ENCODE measurements around the gene PEX3. TPM values are rescaled to one million over a fixed set of nuclear protein-coding genes. Genes with fewer than 3 reads are reported as not detected.

Gene PEX3
- total and polyA plus RNA-seq, 9 donors: 12.2 to 21.9 (median 13.9) TPM

DNA sequence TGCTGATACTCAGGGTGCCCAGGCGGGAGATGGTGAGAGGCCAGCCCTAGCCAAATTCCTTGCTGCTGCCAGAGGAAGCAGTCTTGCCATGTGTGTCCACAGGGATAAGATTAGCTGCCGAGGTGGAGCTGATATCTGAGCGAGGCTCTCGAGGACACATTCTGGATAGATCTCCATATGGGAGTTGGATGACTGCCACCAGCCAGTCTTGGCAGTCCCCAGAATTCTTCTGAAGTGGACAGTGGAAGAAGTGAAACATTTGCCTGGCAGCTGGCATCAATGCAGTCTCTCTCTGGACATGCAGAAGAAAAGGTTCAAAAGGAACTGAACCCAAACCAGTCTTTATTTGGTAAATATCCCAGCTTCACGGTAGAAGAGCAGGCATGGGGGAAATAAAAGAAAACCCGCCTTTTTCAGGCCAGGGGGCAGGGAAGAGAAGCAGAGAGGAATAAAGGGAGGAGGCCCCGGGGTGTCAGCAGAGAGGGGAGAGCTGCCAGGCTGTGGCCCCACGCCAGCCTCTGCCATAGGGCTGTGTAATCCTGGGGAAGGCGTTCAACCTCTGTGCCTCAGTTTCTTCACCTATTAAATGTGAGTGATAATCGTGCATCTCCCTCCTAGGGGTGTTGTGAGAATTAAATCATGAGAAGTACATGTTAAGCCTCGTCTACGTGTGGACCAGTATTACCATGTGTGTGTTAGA is 64.6 kb downstream of the PEX3 start:
- H3K27ac ChIP-seq (ENCODE audit: low read length): peak overlapping the region; percentile 68
- DNase-seq: peak; percentile 82
- H3K27me3 ChIP-seq (ENCODE audit: control insufficient read depth, insufficient read depth, low read length): peaks cover 2% of the 10 kb centered on the region
- peaks cover 26% of the 10 kb centered on the region for H3K4me1 ChIP-seq (ENCODE audit: control insufficient read depth, insufficient read depth, low read length)
- H3K36me3 ChIP-seq (ENCODE audit: control insufficient read depth, insufficient read depth, low read length): no peaks in the 10 kb centered on the region
- 48% methylated on average over 7 of the region's 12 CpGs for WGBS (ENCODE audit: insufficient coverage)
- H3K4me3 ChIP-seq (ENCODE audit: low read length): no peak overlapping the region
- no peaks in the 10 kb centered on the region for H3K9me3 ChIP-seq (replicated peaks; ENCODE audit: control insufficient read depth, low read depth, low read length)

DNA sequence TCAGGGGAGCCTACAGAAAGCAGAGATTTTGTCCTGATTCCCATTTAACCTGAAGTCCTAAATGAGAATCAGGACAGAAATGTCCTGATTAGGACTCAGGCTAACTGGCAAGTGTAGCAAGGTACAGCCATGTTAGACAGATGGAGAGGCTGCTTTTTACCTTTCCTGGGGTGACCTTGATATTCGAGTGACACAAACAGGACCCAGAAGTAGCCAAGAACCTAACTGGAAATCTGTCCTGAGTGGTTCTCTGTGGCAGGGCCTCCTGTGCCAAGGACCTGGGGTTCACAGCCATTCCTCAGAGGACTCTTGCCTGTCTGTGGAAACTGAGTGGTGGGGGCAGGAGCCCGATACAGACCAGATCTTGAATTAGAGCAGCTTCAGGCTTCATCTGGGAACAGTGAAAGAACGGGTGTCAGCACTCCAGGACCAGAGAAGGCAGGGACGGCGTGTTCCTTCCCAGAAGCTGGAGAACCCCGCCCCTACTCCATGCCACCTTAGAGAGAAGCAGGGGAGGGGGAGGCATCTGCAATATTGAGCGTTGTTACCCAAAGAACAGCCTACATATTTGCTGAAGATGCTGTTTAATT is 65.3 kb downstream of the PEX3 start:
- H3K9me3 ChIP-seq (replicated peaks; ENCODE audit: control insufficient read depth, low read depth, low read length): no peaks in the 10 kb centered on the region
- peaks cover 2% of the 10 kb centered on the region for H3K27me3 ChIP-seq (ENCODE audit: control insufficient read depth, insufficient read depth, low read length)
- H3K4me1 ChIP-seq (ENCODE audit: control insufficient read depth, insufficient read depth, low read length): peaks cover 24% of the 10 kb centered on the region
- H3K4me3 ChIP-seq (ENCODE audit: low read length): no peak overlapping the region
- H3K27ac ChIP-seq (ENCODE audit: low read length): no peak overlapping the region
- no peak for DNase-seq
- WGBS (ENCODE audit: insufficient coverage): 72% methylated on average over 2 of the region's 7 CpGs
- no peaks in the 10 kb centered on the region for H3K36me3 ChIP-seq (ENCODE audit: control insufficient read depth, insufficient read depth, low read length)

DNA sequence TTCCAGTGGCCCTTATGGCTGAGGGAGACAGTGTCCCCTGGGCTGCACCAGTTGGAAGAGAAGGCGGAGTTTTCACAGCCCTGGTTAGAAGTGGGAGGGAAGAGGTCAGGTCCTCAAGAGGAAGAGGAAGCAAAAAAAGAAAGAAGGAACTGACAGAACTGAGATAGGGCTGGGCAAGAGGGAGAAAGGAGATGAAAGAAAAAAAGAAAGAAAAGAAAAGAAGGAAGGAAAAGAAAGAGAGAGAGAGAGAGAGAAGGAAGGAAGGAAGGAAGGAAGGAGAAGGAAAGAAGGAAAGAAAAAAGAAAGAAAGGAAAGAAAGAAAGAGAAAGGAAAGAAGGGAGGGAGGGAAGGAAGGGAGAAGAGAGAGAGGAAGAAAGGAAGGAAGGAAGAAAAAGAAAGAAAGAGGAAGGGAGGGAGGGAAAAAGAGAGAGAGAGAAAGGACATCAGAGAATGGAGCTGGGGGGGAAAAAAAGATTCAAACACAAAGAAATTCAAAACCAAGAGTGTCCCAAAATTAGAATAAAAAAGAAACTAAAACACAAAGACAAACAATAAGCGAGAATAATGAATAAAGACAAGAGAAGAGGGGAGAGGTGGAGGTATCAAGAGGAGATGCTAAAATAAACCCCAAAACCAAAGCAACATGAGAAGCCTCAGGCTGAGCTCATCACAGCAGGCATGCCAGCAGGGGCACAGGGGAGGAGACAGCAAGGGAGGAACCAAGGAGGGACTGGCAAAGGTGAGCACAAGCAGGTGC is 66.3 kb downstream of the PEX3 start:
- peaks cover 2% of the 10 kb centered on the region for H3K27me3 ChIP-seq (ENCODE audit: control insufficient read depth, insufficient read depth, low read length)
- DNase-seq: no peak
- 60% methylated on average over 1 of the region's 2 CpGs for WGBS (ENCODE audit: insufficient coverage)
- no peak overlapping the region for H3K27ac ChIP-seq (ENCODE audit: low read length)
- H3K4me3 ChIP-seq (ENCODE audit: low read length): no peak overlapping the region
- no peaks in the 10 kb centered on the region for H3K9me3 ChIP-seq (replicated peaks; ENCODE audit: control insufficient read depth, low read depth, low read length)
- no peaks in the 10 kb centered on the region for H3K36me3 ChIP-seq (ENCODE audit: control insufficient read depth, insufficient read depth, low read length)
- H3K4me1 ChIP-seq (ENCODE audit: control insufficient read depth, insufficient read depth, low read length): peaks cover 20% of the 10 kb centered on the region

DNA sequence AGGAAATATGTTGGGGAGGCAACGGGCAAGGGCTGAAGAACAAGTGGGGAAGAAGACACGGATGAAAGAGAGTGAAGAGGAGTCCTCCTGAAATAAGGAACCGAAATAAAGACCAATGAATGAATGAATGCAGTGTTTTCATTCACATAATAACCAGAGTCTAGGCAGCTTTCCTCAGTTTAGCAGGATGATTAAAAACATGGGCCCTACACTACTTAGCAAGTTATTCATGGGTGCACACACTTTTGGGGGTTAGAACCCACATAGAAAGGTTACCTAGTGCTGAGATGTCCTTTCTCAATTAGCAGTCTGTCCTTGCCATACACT is 66.8 kb downstream of the PEX3 start:
- no peak for DNase-seq
- Histone ChIP-seq H3K27me3 (ENCODE audit: control insufficient read depth, insufficient read depth, low read length) (peaks cover 2% of the 10 kb centered on the region), H3K27ac (ENCODE audit: low read length) (no peak overlapping the region), H3K4me3 (ENCODE audit: low read length) (no peak overlapping the region), H3K9me3 (replicated peaks; ENCODE audit: control insufficient read depth, low read depth, low read length) (no peaks in the 10 kb centered on the region), H3K4me1 (ENCODE audit: control insufficient read depth, insufficient read depth, low read length) (peaks cover 17% of the 10 kb centered on the region), H3K36me3 (ENCODE audit: control insufficient read depth, insufficient read depth, low read length) (no peaks in the 10 kb centered on the region)
- whole genome bisulfite sequencing (ENCODE audit: insufficient coverage): 20% methylated on average over 1 of the region's 3 CpGs

DNA sequence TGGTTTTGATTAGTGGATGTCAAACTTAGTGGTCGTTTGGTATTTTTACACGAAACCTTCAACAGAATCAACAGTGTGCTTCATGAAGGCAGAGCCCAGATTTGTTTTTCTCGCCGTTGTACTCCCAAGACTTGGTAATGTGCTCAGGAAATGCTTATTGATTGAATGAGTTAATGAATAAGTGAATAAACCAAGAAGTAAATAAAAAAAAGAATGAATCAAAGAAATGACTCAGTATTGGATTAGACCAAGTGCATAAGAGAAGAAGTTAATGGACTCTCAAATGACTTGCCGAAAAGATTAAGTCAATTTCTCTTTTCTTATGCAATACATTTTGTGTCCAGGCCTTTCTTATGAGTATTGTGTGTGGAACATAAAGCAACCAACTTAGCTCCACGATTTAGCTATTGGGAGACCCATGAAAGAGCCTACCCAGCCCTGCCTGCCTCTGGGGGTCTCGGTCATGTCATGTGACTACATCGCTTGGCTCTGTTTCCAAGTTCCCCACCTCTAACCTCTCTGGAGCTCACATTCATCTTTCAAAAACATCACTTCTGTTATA is 71.5 kb downstream of the PEX3 start:
- 96% methylated on average over 2 of the region's 8 CpGs for WGBS (ENCODE audit: insufficient coverage)
- Histone ChIP-seq H3K4me1 (ENCODE audit: control insufficient read depth, insufficient read depth, low read length) (no peaks in the 10 kb centered on the region), H3K27ac (ENCODE audit: low read length) (no peak overlapping the region), H3K9me3 (replicated peaks; ENCODE audit: control insufficient read depth, low read depth, low read length) (no peaks in the 10 kb centered on the region), H3K36me3 (ENCODE audit: control insufficient read depth, insufficient read depth, low read length) (no peaks in the 10 kb centered on the region), H3K27me3 (ENCODE audit: control insufficient read depth, insufficient read depth, low read length) (peaks cover 2% of the 10 kb centered on the region), H3K4me3 (ENCODE audit: low read length) (no peak overlapping the region)
- DNase-seq: no peak

DNA sequence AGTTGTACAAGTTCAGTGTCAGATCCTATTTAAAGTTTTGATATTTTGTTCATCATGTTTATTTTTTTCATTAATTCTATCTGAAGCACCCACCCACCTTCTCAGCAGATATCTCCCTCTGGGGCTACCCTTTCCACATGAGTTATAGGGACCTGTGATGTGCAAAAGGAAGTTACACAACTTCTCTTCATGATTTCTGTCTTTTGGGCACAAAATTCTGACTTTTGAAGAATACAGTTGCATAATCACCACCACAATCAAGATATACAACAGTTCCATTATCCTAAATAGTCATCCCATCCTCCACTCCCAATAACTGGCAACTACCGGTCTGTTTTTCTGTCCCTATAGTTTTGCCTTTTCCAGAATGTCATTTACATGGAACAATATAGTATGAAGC is 74.8 kb downstream of the PEX3 start:
- no CpG with 5 or more reads among the region's 1 CpG for WGBS (ENCODE audit: insufficient coverage)

GRCh38 chr6:143527677-143528076 is 77.1 kb downstream of the PEX3 start:
- Histone ChIP-seq H3K4me1 (ENCODE audit: control insufficient read depth, insufficient read depth, low read length) (no peaks in the 10 kb centered on the region), H3K9me3 (replicated peaks; ENCODE audit: control insufficient read depth, low read depth, low read length) (no peaks in the 10 kb centered on the region), H3K27me3 (ENCODE audit: control insufficient read depth, insufficient read depth, low read length) (no peaks in the 10 kb centered on the region), H3K36me3 (ENCODE audit: control insufficient read depth, insufficient read depth, low read length) (no peaks in the 10 kb centered on the region), H3K27ac (ENCODE audit: low read length) (no peak overlapping the region), H3K4me3 (ENCODE audit: low read length) (no peak overlapping the region)
- no peak for DNase-seq
- 67% methylated on average over 1 of the region's 1 CpG for WGBS (ENCODE audit: insufficient coverage)

More for the DNA sequence above, 74.8 kb downstream of the PEX3 start:
- no peaks in the 10 kb centered on the region for H3K36me3 ChIP-seq (ENCODE audit: control insufficient read depth, insufficient read depth, low read length)
- H3K9me3 ChIP-seq (replicated peaks; ENCODE audit: control insufficient read depth, low read depth, low read length): no peaks in the 10 kb centered on the region
- H3K4me3 ChIP-seq (ENCODE audit: low read length): no peak overlapping the region
- H3K27ac ChIP-seq (ENCODE audit: low read length): no peak overlapping the region
- no peak for DNase-seq
- no peaks in the 10 kb centered on the region for H3K27me3 ChIP-seq (ENCODE audit: control insufficient read depth, insufficient read depth, low read length)
- no peaks in the 10 kb centered on the region for H3K4me1 ChIP-seq (ENCODE audit: control insufficient read depth, insufficient read depth, low read length)

DNA sequence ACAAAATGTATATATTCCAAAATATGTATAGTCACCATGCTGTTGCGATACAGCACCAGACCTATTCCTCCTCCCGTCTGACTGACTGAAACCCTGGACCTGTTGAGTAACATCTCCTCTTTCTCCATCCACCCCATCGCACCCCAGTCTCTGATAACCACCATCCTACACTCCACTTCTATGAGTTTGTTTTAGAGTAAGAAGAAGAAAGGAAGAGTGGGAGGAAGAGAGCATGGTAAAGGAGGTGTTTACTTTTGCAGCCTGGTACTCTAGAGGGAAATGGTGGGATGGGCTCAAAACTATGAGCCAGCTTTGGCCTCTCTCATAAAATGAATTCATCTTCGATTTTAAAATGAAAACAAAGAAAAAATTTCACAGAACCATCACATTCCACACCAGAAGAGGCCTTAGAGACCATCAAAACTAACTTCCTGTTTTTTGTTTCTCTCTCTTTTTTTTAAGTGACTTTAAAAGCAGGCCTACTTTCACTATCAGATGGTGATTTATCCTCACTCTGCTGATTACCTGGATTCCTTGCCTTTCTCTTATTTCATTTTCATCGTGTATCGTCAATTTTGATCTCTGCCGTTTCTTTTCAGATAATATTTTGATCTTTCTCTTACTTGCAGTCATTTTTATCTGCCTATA is 77.7 kb downstream of the PEX3 start:
- no peaks in the 10 kb centered on the region for H3K36me3 ChIP-seq (ENCODE audit: control insufficient read depth, insufficient read depth, low read length)
- H3K27ac ChIP-seq (ENCODE audit: low read length): no peak overlapping the region
- H3K9me3 ChIP-seq (replicated peaks; ENCODE audit: control insufficient read depth, low read depth, low read length): no peaks in the 10 kb centered on the region
- H3K4me3 ChIP-seq (ENCODE audit: low read length): no peak overlapping the region
- DNase-seq: no peak
- no CpG with 5 or more reads among the region's 7 CpGs for WGBS (ENCODE audit: insufficient coverage)
- no peaks in the 10 kb centered on the region for H3K4me1 ChIP-seq (ENCODE audit: control insufficient read depth, insufficient read depth, low read length)
- H3K27me3 ChIP-seq (ENCODE audit: control insufficient read depth, insufficient read depth, low read length): peaks cover 3% of the 10 kb centered on the region

DNA sequence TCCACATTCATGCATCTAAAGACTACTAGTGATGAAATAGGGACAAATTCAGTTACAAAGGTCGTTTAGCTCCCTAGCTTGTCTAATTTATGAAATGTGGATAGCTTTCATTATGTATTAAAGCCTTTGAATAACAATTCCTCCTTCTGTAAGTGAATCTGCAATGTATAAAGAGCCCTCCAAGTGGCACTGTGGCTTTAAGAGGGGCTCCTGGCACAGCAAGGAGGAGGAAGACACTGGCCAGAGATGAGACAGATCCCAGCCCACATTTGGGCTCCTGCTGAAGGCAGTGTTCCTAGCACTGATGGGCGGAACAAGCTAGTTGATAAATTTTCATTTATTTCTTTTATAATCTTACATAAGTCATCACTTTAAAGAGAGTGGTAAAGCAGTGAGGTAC is 78.5 kb downstream of the PEX3 start:
- DNase-seq: peak; percentile 26
- no CpG with 5 or more reads among the region's 2 CpGs for WGBS (ENCODE audit: insufficient coverage)
- Histone ChIP-seq H3K36me3 (ENCODE audit: control insufficient read depth, insufficient read depth, low read length) (no peaks in the 10 kb centered on the region), H3K4me3 (ENCODE audit: low read length) (no peak overlapping the region), H3K27me3 (ENCODE audit: control insufficient read depth, insufficient read depth, low read length) (peaks cover 3% of the 10 kb centered on the region), H3K4me1 (ENCODE audit: control insufficient read depth, insufficient read depth, low read length) (no peaks in the 10 kb centered on the region), H3K27ac (ENCODE audit: low read length) (no peak overlapping the region), H3K9me3 (replicated peaks; ENCODE audit: control insufficient read depth, low read depth, low read length) (no peaks in the 10 kb centered on the region)
